ENCODE data around the gene GBX1.

- TF ChIP-seq, protein P1, sequence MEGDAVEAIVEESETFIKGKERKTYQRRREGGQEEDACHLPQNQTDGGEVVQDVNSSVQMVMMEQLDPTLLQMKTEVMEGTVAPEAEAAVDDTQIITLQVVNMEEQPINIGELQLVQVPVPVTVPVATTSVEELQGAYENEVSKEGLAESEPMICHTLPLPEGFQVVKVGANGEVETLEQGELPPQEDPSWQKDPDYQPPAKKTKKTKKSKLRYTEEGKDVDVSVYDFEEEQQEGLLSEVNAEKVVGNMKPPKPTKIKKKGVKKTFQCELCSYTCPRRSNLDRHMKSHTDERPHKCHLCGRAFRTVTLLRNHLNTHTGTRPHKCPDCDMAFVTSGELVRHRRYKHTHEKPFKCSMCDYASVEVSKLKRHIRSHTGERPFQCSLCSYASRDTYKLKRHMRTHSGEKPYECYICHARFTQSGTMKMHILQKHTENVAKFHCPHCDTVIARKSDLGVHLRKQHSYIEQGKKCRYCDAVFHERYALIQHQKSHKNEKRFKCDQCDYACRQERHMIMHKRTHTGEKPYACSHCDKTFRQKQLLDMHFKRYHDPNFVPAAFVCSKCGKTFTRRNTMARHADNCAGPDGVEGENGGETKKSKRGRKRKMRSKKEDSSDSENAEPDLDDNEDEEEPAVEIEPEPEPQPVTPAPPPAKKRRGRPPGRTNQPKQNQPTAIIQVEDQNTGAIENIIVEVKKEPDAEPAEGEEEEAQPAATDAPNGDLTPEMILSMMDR (IDR thresholded peaks at IDR 0.05): peak; percentile 91 to 98 (median 94)
- TF ChIP-seq POLR2A (IDR thresholded peaks at IDR 0.05): no peak
Measured at GRCh38 chr7:151123822-151124464, 43.6 kb downstream of the GBX1 start.

Data from adrenal gland (tissue), 5 donors.